Stimulated activated CD8-positive, alpha-beta memory T cell treated with anti-CD3 and anti-CD28 coated beads, Interleukin-4, amount 100 ng/mL, for 24 hours (primary cell): ENCODE results near the gene TBC1D22A.
"Not testable (repeated sequence)": the region's sequence is repeated elsewhere in the genome, so short reads cannot be mapped to it uniquely, and the experiment has no call there.

Source experiments
- DNase-seq: peaks from one replicate; pipeline ENCODE4 v3.0.0-alpha.2; 2020; ENCODE audit warnings: low read depth

Gene TBC1D22A

DNA sequence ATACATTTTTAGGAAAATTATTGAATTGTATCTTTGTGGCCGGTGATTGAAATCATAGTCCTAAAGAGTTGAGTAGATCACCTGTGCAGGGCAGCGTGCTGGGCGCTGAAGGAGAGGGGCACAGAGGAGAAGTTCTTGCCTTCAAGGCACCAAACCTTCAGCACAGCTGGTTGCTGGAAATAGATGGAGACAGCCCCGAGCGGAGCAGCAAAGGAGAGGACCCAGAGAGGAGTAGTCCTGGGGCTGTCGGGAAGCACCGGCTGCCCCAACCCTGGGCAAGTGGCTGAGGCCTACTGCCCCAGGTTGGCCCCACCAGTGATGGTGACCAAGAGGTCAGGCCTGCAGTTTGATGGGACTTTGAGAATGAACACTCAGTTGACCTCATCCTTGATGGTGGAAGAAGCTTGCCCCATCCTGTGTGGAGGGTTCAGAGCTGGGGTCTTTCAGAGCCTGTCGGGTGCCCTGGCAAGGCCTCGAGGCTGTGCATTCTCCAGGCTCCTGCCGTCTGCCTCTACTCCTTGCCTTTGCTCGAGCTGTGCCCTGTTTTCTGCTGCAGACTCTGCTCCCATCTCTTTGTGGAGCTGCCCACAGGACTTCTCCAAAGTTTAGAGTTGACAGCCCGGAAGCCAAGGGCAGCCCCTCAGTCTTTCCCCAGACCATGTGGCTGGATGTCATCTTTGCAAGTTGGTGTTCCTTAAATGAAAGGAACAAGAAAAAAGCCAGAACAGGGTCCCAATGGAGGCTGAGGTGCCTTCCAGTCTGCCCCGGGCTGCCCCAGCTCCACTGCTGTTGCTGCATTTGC lies 285.1 kb downstream of the TBC1D22A start:
- DNase-seq = no peak

DNA sequence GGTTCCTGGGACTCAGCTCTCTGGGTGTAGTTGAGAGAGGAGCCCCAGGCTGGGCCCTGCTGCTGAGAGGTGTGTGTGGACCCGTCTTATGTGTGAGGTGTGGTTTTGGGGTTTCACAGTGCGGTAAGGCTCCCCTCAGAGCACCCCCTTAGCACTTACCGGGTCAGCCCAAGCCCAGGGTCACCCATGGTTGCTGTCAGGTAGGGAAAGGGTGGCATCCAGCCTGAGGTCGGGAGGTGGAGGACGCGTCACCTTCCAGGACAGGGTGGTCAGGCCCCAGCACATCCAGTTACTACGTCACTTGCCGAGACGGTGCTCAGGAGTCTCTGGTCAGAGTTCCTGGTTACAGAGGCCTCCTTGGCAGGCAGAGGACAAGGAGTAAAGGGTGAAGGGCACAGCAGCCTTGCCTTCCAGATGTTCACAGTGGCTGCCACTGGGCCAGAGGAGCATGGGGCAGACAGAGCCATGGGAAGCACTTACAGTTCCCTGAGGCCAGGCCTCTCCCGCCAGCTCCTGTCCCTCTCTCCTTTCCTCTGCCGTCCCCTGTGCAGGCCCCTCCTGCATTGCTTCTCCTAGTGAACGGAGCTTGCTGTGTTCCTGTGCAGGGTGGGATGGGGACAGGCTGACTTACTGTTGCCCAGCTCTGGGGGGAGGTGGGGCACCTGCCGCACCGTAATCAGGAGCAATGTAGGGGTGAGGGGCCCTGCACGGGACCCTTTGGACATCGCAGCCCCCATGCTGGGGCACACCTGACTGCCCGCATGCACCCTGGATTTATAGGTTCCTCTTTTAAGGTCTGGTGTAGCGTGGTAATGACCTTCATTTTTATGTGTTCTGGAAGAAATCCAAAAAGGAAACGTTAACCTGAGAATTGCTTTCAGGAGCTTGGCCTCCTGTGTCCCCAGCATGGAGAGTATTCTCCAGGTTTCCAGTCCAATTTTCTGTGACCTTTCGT lies 285.9 kb downstream of the TBC1D22A start:
- no peak for DNase-seq

DNA sequence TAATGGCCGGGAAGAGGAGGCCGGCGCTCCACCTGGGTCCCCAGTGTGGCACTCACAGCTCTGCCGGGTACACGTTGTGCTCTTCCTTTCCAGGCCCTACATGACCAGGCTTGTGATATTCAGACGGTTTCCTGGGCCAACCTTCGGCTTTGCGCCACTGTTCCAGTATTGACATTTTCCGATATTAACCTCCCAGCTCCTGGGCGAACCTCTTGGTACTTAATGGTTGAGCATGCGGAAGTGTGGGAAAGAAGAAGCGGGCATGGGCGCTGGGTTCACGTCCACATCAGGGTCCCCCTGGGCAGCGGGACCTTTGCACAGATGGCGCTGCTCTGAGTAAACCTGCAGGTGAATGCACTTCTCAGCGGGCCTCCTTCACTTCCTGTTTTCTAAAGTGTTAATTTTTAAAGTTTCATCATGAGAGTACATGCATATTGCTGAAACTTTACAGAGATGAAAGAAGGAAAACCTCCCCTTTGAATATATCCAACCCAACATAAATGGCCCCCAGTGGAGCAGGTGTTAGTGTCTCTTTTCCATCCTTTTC lies 286.7 kb downstream of the TBC1D22A start:
- DNase-seq = no peak

DNA sequence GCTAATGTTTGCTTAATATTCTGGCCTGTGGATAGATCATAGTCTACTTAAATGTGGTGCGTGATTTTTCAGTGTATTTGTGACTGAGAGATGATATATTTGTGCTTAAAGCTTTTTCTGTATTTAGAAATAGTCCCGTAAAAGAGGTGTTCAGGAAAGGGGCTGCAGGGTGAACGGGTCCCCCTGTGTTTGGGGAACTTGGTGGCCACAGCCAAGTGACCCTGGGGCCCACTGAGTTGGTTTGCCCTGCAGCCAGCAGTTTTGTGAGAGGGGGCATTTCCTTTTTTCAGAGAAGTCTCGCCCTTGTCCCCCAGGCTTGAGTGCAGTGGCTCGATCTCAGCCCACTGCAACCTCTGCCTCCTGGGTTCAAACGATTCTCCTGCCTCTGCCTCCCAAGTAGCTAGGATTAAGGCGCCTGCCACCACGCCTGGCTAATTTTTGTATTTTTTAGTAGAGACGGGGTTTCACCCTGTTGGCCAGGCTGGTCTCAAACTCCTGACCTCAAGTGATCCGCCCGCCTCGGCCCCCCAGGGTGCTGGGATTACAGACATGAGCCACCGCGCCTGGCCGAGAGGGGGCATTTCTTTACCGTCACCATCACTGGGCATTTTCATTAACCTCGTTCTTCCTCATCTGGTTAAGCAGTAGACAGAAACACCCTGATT lies 287.4 kb downstream of the TBC1D22A start:
- DNase-seq = not testable (repeated sequence)

DNA sequence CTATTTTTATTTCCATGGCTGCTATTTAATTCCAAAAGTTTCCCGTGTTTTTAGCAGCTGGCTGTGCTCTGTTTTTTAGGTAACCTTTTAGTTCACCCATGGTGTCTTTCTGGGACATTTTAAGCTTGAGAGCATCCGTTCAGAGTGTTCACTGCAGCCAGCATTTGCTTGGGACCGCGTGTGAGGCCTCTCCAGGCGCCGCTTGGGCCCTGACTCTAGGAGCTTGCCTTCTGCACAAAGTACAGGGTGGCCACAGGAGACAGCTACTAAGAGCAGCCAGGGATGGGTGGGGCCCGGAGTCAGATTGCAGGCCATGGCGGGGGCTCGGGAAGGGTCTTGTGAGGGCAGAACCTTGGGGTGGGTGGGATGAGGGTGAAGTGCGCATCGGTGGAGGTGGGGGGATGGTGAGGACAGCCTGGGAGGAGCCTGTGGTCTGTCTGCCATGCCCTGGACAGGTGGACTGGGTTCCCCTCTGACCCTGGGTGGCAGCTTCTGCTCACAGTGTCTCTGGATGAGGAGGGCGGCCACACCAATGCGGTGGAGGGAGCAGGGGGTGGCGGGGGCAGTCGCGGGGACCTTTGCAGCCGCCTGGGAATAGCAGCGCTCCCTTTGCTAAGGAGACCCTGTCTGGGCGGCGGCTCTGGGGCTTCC lies 288.1 kb downstream of the TBC1D22A start:
- no peak for DNase-seq

DNA sequence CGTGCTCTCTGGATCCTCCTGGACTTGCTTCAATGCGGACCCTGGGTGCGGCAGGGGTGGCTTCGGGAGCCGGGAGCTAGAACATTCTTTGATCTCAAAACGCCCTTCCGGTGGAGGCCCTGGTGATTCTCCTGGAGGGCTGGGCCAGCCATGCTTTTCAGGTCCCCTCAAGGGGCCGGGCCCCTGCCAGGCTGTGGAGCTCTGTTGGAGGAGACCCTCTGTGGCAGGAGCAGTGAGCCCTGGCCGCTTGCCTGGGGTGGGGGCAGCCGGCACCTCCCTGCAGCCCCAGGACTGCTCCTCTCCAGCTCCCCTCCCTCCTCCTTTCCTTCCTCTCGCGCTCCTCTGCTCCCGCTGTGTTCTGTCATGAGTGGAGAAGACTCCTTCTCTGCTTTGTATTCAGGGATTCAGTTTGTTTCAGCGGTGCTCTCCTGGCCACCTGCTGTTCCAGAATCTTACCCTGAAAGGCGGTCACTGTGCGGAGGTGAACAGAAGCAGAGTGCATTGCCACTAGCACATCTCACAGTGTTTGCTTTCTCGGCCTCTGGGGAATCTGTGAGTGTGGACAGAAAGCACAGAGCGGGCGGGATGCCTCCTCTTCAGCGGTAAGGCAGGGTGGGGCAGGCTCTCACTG lies 289.1 kb downstream of the TBC1D22A start:
- DNase-seq = no peak

DNA sequence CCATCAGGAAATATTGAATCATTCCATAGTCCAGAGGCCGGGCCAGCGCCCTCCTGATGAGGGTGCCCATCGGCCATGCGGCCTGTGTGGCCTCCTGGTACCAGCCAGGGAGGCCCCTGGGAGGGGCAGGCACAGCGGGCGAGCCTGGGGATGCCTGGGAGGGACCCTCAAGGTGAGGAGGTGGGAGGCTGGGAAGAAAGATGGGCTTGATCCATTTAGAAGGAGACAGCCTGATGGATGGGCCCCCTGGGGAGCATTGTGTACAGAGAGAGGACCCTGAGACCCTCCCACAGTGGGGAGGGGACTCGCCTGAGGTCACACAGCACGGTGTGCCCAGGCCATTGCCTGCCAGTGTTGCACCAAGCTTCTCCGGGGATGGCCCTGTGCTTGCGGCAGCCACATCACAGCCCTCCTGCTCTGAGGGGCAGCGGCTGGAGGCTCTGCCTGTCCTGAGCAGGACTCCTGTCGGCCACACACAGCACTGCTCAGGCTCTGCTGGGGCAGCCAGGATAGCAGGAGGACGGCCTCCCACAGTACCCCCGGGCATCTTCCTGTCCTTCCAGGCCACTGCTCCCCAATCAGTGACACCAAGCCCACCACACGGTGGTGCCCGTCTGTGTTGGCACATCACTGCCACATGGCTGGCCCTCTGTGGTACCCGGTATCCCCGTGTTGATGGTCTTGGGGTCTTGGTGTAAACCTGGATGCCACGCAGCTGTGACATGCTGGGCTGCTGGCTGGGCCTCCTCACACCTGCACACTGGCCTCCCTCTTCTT lies 290.0 kb downstream of the TBC1D22A start:
- no peak for DNase-seq

DNA sequence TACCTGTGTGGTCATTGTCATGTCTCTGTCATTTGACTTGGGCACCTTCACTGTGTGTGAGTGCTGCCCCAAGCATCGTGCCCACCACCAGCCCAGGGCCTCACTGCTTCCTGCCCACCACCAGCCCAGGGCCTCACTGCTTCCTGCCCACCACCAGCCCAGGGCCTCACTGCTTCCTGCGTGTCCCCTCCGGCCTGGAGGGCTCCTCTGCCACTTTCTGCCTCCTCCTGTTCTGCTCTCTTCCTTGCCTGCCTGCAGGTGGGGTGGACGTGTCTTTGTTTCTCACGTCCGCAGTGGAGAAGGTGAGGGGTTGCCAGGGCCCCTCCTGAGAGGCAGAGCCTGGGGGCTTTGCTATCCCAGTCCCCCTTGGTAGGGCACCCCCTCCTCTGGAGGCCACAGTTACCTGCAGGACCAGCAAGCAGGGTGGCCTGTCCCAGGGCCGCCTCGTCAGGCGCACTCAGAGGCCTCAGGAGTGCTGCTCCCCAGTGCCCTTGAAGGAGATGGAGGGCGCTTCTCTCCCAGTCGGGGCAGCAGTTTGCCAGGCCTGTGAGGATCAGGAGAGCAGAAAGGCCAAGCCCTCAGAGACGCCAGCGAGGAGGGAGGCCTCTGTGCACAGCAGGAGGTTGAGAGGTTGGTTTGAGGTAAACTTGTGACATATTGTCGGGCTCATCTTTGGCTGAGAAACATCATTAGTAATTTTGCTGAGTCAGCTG lies 290.7 kb downstream of the TBC1D22A start:
- DNase-seq = no peak

DNA sequence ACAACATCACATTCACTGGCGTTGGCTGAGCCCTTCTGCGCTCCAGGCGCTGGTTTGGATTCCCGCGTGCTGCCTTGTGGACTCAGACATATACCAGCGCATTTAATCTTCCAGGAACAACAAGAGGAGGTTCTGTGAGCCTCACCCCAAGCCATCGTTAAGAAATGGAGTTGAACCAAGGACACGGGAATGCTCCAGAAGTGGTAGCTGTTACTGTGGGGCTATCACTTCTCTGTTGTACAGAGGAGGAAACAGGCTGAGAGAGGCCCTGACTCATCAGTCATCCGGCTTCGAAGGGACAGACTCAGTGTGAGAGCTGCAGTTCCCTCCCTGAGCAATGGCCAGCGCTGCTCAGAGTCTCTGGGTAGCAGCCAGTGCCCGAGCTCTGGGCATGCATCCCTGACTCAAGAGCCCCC lies 291.3 kb downstream of the TBC1D22A start:
- no peak for DNase-seq

DNA sequence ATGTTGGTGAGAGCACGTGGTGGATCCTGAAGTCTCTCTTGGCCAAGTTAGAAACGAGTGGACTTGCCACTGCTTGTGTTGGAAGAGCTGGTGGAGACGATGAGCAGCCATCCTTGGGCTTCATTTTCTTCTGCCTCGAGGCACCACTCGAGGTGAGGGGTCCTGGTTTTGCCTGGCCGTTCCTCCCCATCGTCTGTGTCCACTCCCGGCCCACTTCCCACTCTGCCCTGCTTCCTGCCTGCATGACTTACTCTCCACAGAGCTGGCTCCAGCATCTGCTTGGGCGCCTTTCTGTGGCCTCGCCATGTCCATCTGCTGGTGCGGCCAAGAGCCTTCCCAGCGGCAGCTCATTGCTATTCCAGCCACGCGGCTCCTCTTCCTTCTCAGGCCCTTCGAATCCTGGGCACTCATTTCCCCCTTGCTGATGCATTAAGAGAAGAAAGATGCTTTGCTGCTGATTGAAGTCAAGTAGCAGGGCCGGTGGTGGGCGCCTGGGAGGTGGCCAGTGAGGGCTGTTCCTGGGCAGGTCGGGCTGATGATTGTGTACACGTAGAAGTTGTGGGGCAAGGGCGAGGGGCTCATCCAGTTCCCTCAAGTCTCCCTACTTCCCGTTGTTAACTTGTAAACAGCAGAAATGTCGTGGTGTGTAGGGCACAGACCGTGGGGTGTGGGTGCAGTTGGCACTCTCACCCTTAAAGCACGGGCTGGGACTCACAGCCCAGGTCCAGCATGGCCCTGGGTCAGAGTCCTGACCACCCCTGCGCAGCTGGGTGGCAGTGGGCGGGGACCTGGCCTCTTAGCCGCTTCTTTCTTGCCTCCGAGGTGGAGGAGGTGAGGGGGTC lies 292.0 kb downstream of the TBC1D22A start:
- DNase-seq = no peak

DNA sequence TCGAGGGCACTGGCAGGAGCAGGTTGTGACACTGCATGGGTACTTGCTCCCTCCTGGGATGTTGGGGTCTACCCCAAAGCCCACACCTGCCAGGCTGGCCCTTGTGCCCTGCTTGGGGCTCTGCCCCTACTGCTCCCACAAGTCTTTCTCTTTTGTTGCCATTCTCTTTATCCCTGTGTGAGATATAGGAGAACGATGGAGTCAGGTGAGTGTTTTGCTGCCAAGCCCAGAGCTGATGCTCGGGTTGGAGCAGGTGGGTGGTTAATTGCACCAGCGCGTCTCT lies 292.6 kb downstream of the TBC1D22A start:
- DNase-seq = no peak

DNA sequence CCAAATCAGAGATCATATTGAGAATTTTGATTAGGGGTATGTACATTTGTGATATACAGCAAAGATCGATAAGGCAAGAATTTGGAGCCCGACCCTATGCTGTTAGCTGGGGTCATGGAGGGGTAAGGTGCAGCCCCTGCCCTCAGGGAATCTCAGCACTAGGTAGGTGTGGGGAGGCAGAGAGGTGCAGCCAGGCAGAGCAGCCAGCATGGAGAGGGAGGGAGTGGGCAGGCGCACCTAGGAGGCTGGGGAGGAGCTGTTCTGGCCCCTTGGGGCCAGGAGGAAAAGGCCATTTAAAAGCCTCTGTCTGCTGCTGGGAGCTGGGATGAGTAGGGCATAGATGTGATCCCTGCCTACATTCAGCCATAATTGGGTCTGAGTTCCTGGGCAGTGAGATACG lies 293.0 kb downstream of the TBC1D22A start:
- no peak for DNase-seq

DNA sequence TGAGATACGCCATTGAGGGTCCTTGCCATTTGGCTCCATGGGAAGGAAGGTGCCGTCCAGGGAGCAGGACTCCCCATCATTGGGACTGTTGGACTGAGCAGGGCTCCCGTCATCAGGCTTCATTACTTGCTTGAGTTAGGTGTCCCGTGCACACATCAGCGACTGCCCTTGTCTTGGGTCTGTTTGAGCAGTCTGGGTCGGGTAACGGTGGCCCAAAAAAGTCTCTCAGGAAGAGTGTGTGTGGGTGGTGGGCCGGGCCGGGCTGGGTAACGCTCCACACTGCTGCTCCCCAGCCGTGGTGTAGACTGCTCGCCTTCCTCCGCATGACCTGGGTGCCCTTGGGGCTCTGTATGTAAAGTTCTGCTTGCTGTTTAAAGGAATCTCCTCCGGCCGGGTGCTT lies 293.5 kb downstream of the TBC1D22A start:
- no peak for DNase-seq

DNA sequence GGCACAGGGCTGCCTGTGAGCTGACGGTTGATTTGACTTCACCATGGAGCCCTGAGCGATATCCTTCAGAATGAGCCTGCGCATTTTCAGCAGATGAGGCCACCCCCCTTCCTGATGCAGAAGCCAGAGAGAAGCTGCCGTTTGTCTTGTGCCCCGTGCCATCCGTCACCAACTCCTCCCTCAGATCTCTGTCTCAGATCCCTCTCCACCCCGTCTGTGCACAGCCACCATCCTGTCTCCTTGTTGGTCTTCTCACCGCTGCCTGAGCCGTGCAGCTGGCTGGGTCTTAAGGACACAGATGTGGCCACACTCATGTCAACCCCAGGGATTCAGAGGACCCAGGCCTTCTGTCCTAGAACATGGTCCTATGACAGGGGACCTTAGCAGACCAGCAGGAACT lies 293.9 kb downstream of the TBC1D22A start:
- DNase-seq = no peak

DNA sequence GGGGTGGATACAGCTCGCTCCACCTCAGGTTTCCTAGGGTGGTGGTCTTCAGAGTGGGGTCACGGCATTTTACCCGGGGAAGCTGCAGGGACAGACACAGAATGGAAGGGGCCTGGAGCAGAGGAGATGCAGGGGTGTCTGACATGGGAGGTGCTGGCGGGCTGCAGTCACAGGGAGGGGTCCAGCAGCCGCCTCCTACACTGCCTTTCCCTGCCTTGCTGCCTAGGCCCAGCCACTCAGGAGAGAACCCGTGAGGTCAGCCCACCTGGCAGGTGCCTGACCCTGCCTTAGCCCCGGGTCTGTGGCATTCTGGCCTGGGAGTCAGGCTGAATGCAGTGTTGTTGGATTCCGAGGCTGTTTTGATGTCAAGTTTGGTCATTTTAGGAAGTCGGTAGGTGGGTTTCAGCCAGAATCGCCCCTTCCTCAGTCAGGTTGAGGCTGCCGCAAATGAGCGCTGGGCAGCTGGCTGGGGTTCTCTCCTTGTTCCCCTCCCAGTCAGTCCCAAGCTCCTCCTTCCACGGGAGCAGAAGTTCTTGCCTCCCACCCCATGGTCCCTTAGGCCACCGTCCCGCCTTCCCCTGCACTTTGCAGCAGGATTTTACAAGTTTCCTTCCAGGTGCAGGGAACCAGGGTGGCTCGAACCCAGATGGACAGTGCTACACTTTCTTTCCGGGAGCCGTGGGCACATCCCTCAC lies 294.5 kb downstream of the TBC1D22A start:
- DNase-seq = no peak

DNA sequence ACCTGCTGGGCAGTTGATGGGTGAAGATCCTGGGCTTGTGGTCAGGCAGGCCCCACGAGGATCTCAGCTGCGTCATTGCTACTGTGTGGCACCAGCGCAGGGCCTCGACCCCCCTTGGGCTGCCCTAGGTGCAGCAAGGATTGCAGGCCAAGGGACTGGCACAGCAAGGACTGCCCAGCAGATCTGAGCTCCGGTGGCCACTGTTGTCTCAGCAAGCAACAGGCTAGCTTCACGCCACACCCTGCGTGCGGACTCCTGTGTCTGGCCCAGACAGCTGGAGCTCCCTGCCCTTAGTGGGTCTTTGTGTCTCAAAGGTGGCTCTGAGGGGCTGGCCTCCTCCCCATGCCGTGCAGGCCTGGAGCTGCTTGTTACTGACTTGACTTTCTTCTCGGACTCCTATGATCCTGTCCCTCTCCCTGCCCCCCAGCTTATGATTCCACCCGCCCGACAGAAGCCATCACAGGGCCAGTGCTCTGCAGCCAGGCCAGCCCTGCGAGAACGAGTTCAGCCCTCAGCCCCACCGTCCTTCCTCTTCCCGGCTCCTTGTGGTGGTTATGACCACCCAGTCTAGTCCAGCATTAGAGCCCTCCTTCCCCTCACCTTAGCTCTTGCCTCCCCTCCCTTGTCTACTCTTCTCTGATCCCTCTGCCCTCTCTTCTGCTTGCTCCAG lies 295.6 kb downstream of the TBC1D22A start:
- no peak for DNase-seq

DNA sequence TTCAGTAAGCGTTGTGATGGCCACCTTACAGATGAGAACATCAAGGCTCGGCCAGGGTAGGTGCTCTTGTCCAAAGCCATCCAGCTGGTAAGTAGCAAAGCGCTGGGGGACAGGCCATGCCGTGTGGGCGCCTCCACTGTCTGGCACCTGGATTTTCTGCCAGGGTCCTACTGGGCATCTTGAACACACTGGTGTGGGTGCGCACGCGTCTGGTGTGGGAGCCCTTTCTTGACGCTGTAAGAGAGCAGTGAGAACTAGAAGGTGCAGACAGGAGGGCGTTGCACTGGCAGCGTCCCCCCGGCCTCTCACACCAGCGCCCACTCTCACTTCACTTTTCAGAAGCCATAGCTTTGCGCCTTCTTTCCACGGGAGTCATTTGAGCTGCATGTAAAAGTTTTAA lies 296.6 kb downstream of the TBC1D22A start:
- no peak for DNase-seq

DNA sequence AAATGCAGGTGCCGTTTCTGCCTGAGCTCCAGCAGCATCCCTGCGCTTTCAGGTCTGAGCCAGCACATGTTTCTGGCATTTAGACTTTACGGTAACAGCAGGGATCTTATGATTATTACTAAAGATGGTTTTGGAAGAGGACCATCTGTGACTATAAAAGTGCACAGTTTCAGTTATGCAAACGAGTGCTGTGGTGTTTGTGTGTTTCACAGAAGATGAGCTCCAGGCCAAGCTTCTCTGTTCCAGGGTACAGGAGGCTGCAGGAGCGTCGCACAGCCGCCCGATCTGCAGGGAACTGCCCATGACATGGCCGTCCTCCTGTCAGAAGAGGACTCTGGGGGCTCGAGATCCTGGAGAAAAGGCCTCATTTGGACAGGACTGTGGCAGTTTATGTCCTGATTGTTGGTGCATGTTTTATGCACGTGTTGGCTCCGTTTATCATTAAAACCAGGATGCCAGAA lies 297.3 kb downstream of the TBC1D22A start:
- DNase-seq = no peak
